H9 (cell line): Measurements from ENCODE around the gene KLHL2. TPM values are rescaled to one million over a fixed set of nuclear protein-coding genes. Genes with fewer than 3 reads are reported as not detected.

Experiments used
- DNase-seq: peaks from one replicate; pipeline ENCODE4 v3.0.0-alpha.2; 2017
- H2AFZ ChIP-seq: one replicate; pipeline ENCODE4 v1.6.1; 2013; ENCODE audit warnings: mild to moderate bottlenecking, low read length, control low read depth, moderate library complexity
- H2AK5ac ChIP-seq: 2 replicates; pipeline ENCODE4 v1.6.1; 2013; ENCODE audit warnings: low read length, control low read depth, mixed read lengths; ENCODE audit not compliant: insufficient read length
- H2BK120ac ChIP-seq: one replicate; pipeline ENCODE4 v1.6.1; 2013; ENCODE audit warnings: low read depth, mild to moderate bottlenecking, low read length, control low read depth, inconsistent platforms; ENCODE audit not compliant: poor library complexity, severe bottlenecking
- H2BK12ac ChIP-seq: 2 replicates; pipeline ENCODE4 v1.6.1; 2013; ENCODE audit warnings: low read length, control low read depth, mixed read lengths, low read depth; ENCODE audit not compliant: insufficient read length
- H2BK15ac ChIP-seq: 2 replicates; pipeline ENCODE4 v1.6.1; 2013; ENCODE audit warnings: low read depth, low read length, control low read depth
- H2BK20ac ChIP-seq: one replicate; pipeline ENCODE4 v1.6.1; 2013; ENCODE audit warnings: low read depth, mild to moderate bottlenecking, low read length, control low read depth, inconsistent platforms; ENCODE audit not compliant: poor library complexity, severe bottlenecking
- H2BK5ac ChIP-seq: 2 replicates; pipeline ENCODE4 v1.6.1; 2013; ENCODE audit warnings: low read length, control low read depth, mixed read lengths; ENCODE audit not compliant: insufficient read length
- H3K14ac ChIP-seq: 2 replicates; pipeline ENCODE4 v1.6.1; 2013; ENCODE audit warnings: low read length, control low read depth; ENCODE audit not compliant: insufficient read depth
- H3K18ac ChIP-seq: 2 replicates; pipeline ENCODE4 v1.6.1; 2013; ENCODE audit warnings: low read depth, mild to moderate bottlenecking, mixed read lengths, low read length, control low read depth; ENCODE audit not compliant: insufficient read length
- H3K23ac ChIP-seq: 2 replicates; pipeline ENCODE4 v1.6.1; 2013; ENCODE audit warnings: low read length, control low read depth, mixed read lengths, low read depth; ENCODE audit not compliant: insufficient read length
- H3K23me2 ChIP-seq: 2 replicates; pipeline ENCODE4 v1.6.1; 2013; ENCODE audit warnings: low read depth, mild to moderate bottlenecking, mixed read lengths, low read length, control low read depth; ENCODE audit not compliant: insufficient read length, poor library complexity, severe bottlenecking
- H3K27ac ChIP-seq: 2 replicates; pipeline ENCODE4 v1.5.1; 2013; ENCODE audit warnings: low read length, control low read depth, mixed read lengths, low read depth; ENCODE audit not compliant: insufficient read length
- H3K27me3 ChIP-seq: 2 replicates; pipeline ENCODE4 v1.6.1; 2013; ENCODE audit warnings: low read length, control low read depth, inconsistent platforms; ENCODE audit not compliant: insufficient read depth
- H3K4ac ChIP-seq: 2 replicates; pipeline ENCODE4 v1.6.1; 2013; ENCODE audit warnings: low read depth, mild to moderate bottlenecking, control low read depth, inconsistent platforms, low read length, moderate library complexity
- H3K4me1 ChIP-seq: 2 replicates; pipeline ENCODE4 v1.6.1; 2013; ENCODE audit warnings: low read length, control low read depth, inconsistent platforms; ENCODE audit not compliant: insufficient read depth
- H3K4me2 ChIP-seq: 2 replicates; pipeline ENCODE4 v1.6.1; 2013; ENCODE audit warnings: low read length, control low read depth, mixed read lengths; ENCODE audit not compliant: insufficient read length, insufficient read depth
- H3K56ac ChIP-seq: 2 replicates; pipeline ENCODE4 v1.6.1; 2013; ENCODE audit warnings: low read depth, mild to moderate bottlenecking, mixed read lengths, low read length, control low read depth; ENCODE audit not compliant: insufficient read length
- H3K79me1 ChIP-seq: 2 replicates; pipeline ENCODE4 v1.6.1; 2013; ENCODE audit warnings: low read depth, mild to moderate bottlenecking, moderate library complexity, low read length, control low read depth, inconsistent platforms; ENCODE audit not compliant: insufficient read depth, poor library complexity, severe bottlenecking
- H3K79me2 ChIP-seq: 2 replicates; pipeline ENCODE4 v1.6.1; 2013; ENCODE audit warnings: low read length, control low read depth, inconsistent platforms; ENCODE audit not compliant: insufficient read depth
- H3K9ac ChIP-seq: 2 replicates; pipeline ENCODE4 v1.6.1; 2013; ENCODE audit warnings: low read length, control low read depth, mixed read lengths; ENCODE audit not compliant: insufficient read length; ENCODE audit errors: extremely low read depth
- H3K9me3 ChIP-seq: one replicate; pipeline ENCODE4 v1.6.1; 2013; ENCODE audit warnings: low read depth, low read length, inconsistent platforms; ENCODE audit not compliant: control insufficient read depth
- H3T11ph ChIP-seq: one replicate; pipeline ENCODE4 v1.6.1; 2013; ENCODE audit warnings: mild to moderate bottlenecking, low read length, control low read depth, inconsistent platforms
- H4K20me1 ChIP-seq: one replicate; pipeline ENCODE4 v1.6.1; 2013; ENCODE audit not compliant: control insufficient read depth, insufficient read length, insufficient read depth
- H4K5ac ChIP-seq: 2 replicates; pipeline ENCODE4 v1.6.1; 2013; ENCODE audit warnings: low read depth, mild to moderate bottlenecking, mixed read lengths, low read length, control low read depth; ENCODE audit not compliant: insufficient read length
- H4K8ac ChIP-seq: replicated peaks from 2 replicates; pipeline ENCODE4 v1.6.1; 2013; ENCODE audit warnings: low read length, control low read depth, mixed read lengths, low read depth; ENCODE audit not compliant: insufficient read length
- H4K91ac ChIP-seq: 2 replicates; pipeline ENCODE4 v1.6.1; 2013; ENCODE audit warnings: low read depth, mild to moderate bottlenecking, moderate library complexity, mixed read lengths, low read length, control low read depth; ENCODE audit not compliant: insufficient read length
- H3K27ac Mint-ChIP-seq, 3 experiments: 2 replicates in 2 of 3; 3 replicates in 1 of 3; pipeline ENCODE4 v1.8.0; 2020 to 2021; ENCODE audit warnings: mixed read lengths in 3 of 3, mild to moderate bottlenecking in 1 of 3, moderate library complexity in 1 of 3
- H3K27me3 Mint-ChIP-seq: 2 replicates; pipeline ENCODE4 v1.8.0; 2021; ENCODE audit warnings: low read depth, mild to moderate bottlenecking, moderate library complexity, mixed read lengths
- H3K36me3 Mint-ChIP-seq, 3 experiments: 2 replicates in 2 of 3; 3 replicates in 1 of 3; pipeline ENCODE4 v1.8.0; 2020 to 2021; ENCODE audit warnings: low read depth in 3 of 3, mixed read lengths in 3 of 3; ENCODE audit not compliant: insufficient read depth in 1 of 3
- H3K4me1 Mint-ChIP-seq, 2 experiments: 2 replicates each; pipeline ENCODE4 v1.8.0; 2020; ENCODE audit warnings: mixed read lengths in 2 of 2
- H3K4me3 Mint-ChIP-seq, 2 experiments: 2 replicates in 1 of 2; 3 replicates in 1 of 2; pipeline ENCODE4 v1.8.0; 2020 to 2021; ENCODE audit warnings: mild to moderate bottlenecking in 2 of 2, mixed read lengths in 2 of 2, moderate library complexity in 1 of 2
- H3K9me3 Mint-ChIP-seq, 2 experiments: 2 replicates in 1 of 2; 3 replicates in 1 of 2; pipeline ENCODE4 v1.8.0; 2020; ENCODE audit warnings: mild to moderate bottlenecking in 2 of 2, mixed read lengths in 2 of 2, moderate library complexity in 1 of 2
- CTCF ChIP-seq: fragments of 200-600 bp; sonication (generic); conservative IDR thresholded peaks from 3 replicates; pipeline ENCODE4 v1.8.0; 2021; ENCODE audit warnings: antibody characterized with exemption, mild to moderate bottlenecking
- WGBS: extraction: QIAGEN DNeasy Blood & Tissue Kit; methylation state at CpG from one replicate; pipeline ENCODE4 v1.1.7; 2013; ENCODE audit warnings: missing lambda C conversion rate, low lambda C conversion rate, mixed read lengths; ENCODE audit not compliant: insufficient read length; ENCODE audit errors: extremely low coverage; 5-methylcytosine and 5-hydroxymethylcytosine counted together
- total RNA-seq: library from RNA; stranded (reverse); gene quantifications from 2 replicates; pipeline ENCODE4 v1.2.1, GENCODE V29; 2021

The KLHL2 gene
- total RNA-seq, 1 experiment from 2014 or later, result 14.3 TPM

GRCh38 chr4:165293927-165294649 is 86.7 kb downstream of the KLHL2 start:
- no peaks in the 10 kb centered on the region for H3K79me1 ChIP-seq
- H3K4ac ChIP-seq, result no peak overlapping the region
- no peaks in the 10 kb centered on the region for H3K27me3 Mint-ChIP-seq
- H2BK120ac ChIP-seq, result no peak overlapping the region
- no peak overlapping the region for H3K56ac ChIP-seq
- no peak overlapping the region for H3K4me3 Mint-ChIP-seq
- H3K9ac ChIP-seq, result no peak overlapping the region
- H3K23ac ChIP-seq, result no peak overlapping the region
- WGBS, result no CpG with 5 or more reads among the region's 2 CpGs
- 0 out of 7 replicates have a peak overlapping the region, but pooled peaks of 1 of the 3 experiments have one; percentile 35 for H3K27ac Mint-ChIP-seq
- H3K4me1 ChIP-seq, result no peaks in the 10 kb centered on the region; the same call in 1 of the 2 replicates
- no peaks in the 10 kb centered on the region for H3K79me2 ChIP-seq
- H3K9me3 Mint-ChIP-seq, result no peaks in the 10 kb centered on the region
- H3K27ac ChIP-seq, result no peak overlapping the region
- no peak overlapping the region for H3K18ac ChIP-seq
- no peak overlapping the region for H4K91ac ChIP-seq
- no peak overlapping the region for H3T11ph ChIP-seq
- no peak overlapping the region for H4K5ac ChIP-seq
- H3K27me3 ChIP-seq, result no peaks in the 10 kb centered on the region
- TF ChIP-seq CTCF, result no peak
- no peak overlapping the region for H3K4me2 ChIP-seq
- H4K8ac ChIP-seq, result no peak overlapping the region
- H3K4me1 Mint-ChIP-seq, result peaks cover 10% of the 10 kb centered on the region in 2 experiments
- H2BK5ac ChIP-seq, result no peak overlapping the region
- H2AK5ac ChIP-seq, result no peak overlapping the region
- H2BK20ac ChIP-seq, result no peak overlapping the region
- no peaks in the 10 kb centered on the region for H3K9me3 ChIP-seq
- no peak overlapping the region for H2AFZ ChIP-seq
- no peaks in the 10 kb centered on the region for H4K20me1 ChIP-seq
- no peak overlapping the region for H2BK15ac ChIP-seq
- peaks cover 2 to 8% (median 4%) of the 10 kb centered on the region in 3 experiments; a peak in 4 of 7 replicates for H3K36me3 Mint-ChIP-seq
- H3K14ac ChIP-seq, result no peak overlapping the region
- no peak for DNase-seq
- H3K23me2 ChIP-seq, result no peaks in the 10 kb centered on the region
- H2BK12ac ChIP-seq, result no peak overlapping the region
